Measurements from ENCODE around the gene AIM2. TPM values are rescaled to one million over a fixed set of nuclear protein-coding genes. Genes with fewer than 3 reads are reported as not detected.
A peak's percentile ranks its signal among the peaks of the same experiment; 100 is the strongest.

The AIM2 gene
- total and polyA plus RNA-seq, 9 donors, result 0.11 to 0.49 (median 0.31) TPM; not detected in 2

GRCh38 chr1:159081626-159082025, 5.1 kb upstream of the AIM2 start:
- no peak overlapping the region for H3K4me3 ChIP-seq (ENCODE audit: low read length)
- peak; percentile 59 for DNase-seq
- H3K27me3 ChIP-seq (ENCODE audit: control insufficient read depth, insufficient read depth, low read length), result no peaks in the 10 kb centered on the region
- no peak overlapping the region for H3K27ac ChIP-seq (ENCODE audit: low read length)
- no CpG with 5 or more reads among the region's 1 CpG for WGBS (ENCODE audit: insufficient coverage)
- no peaks in the 10 kb centered on the region for H3K36me3 ChIP-seq (ENCODE audit: control insufficient read depth, insufficient read depth, low read length)
- H3K9me3 ChIP-seq (replicated peaks; ENCODE audit: control insufficient read depth, low read depth, low read length), result no peaks in the 10 kb centered on the region
- no peaks in the 10 kb centered on the region for H3K4me1 ChIP-seq (ENCODE audit: control insufficient read depth, insufficient read depth, low read length)

GRCh38 chr1:159079525-159079924, 3.0 kb upstream of the AIM2 start:
- DNase-seq, result no peak
- Histone ChIP-seq H3K4me3 (ENCODE audit: low read length) (no peak overlapping the region), H3K27me3 (ENCODE audit: control insufficient read depth, insufficient read depth, low read length) (no peaks in the 10 kb centered on the region), H3K36me3 (ENCODE audit: control insufficient read depth, insufficient read depth, low read length) (no peaks in the 10 kb centered on the region), H3K4me1 (ENCODE audit: control insufficient read depth, insufficient read depth, low read length) (no peaks in the 10 kb centered on the region), H3K9me3 (replicated peaks; ENCODE audit: control insufficient read depth, low read depth, low read length) (no peaks in the 10 kb centered on the region), H3K27ac (ENCODE audit: low read length) (no peak overlapping the region)
- no CpG with 5 or more reads among the region's 1 CpG for WGBS (ENCODE audit: insufficient coverage)

- peak overlapping the region; percentile 10 for H3K27ac ChIP-seq (ENCODE audit: low read length)
- H3K36me3 ChIP-seq (ENCODE audit: control insufficient read depth, insufficient read depth, low read length), result no peaks in the 10 kb centered on the region
- DNase-seq, result no peak
- H3K4me3 ChIP-seq (ENCODE audit: low read length), result no peak overlapping the region
- H3K27me3 ChIP-seq (ENCODE audit: control insufficient read depth, insufficient read depth, low read length), result no peaks in the 10 kb centered on the region
- H3K9me3 ChIP-seq (replicated peaks; ENCODE audit: control insufficient read depth, low read depth, low read length), result no peaks in the 10 kb centered on the region
- H3K4me1 ChIP-seq (ENCODE audit: control insufficient read depth, insufficient read depth, low read length), result no peaks in the 10 kb centered on the region
- WGBS (ENCODE audit: insufficient coverage), result 79% methylated on average over 10 of the region's 12 CpGs
These were observed 775 bp upstream of the AIM2 start for GRCh38 chr1:159077120-159077961.

- peak; percentile 57 for DNase-seq
- no peaks in the 10 kb centered on the region for H3K9me3 ChIP-seq (replicated peaks; ENCODE audit: control insufficient read depth, low read depth, low read length)
- no peaks in the 10 kb centered on the region for H3K36me3 ChIP-seq (ENCODE audit: control insufficient read depth, insufficient read depth, low read length)
- H3K27ac ChIP-seq (ENCODE audit: low read length), result no peak overlapping the region
- no peaks in the 10 kb centered on the region for H3K27me3 ChIP-seq (ENCODE audit: control insufficient read depth, insufficient read depth, low read length)
- H3K4me1 ChIP-seq (ENCODE audit: control insufficient read depth, insufficient read depth, low read length), result no peaks in the 10 kb centered on the region
- H3K4me3 ChIP-seq (ENCODE audit: low read length), result no peak overlapping the region
These were observed 4.5 kb downstream of the AIM2 start for GRCh38 chr1:159071970-159072582.

- no peak overlapping the region for H3K27ac ChIP-seq (ENCODE audit: low read length)
- WGBS (ENCODE audit: insufficient coverage), result no CpG with 5 or more reads among the region's 2 CpGs
These were observed 7.7 kb downstream of the AIM2 start for GRCh38 chr1:159068886-159069285.

GRCh38 chr1:159067699-159068621, 8.6 kb downstream of the AIM2 start:
- Histone ChIP-seq H3K4me3 (ENCODE audit: low read length) (no peak overlapping the region), H3K9me3 (replicated peaks; ENCODE audit: control insufficient read depth, low read depth, low read length) (no peaks in the 10 kb centered on the region), H3K4me1 (ENCODE audit: control insufficient read depth, insufficient read depth, low read length) (no peaks in the 10 kb centered on the region), H3K36me3 (ENCODE audit: control insufficient read depth, insufficient read depth, low read length) (no peaks in the 10 kb centered on the region), H3K27me3 (ENCODE audit: control insufficient read depth, insufficient read depth, low read length) (no peaks in the 10 kb centered on the region), H3K27ac (ENCODE audit: low read length) (peak overlapping the region; percentile 59)
- WGBS (ENCODE audit: insufficient coverage), result 50% methylated on average over 4 of the region's 6 CpGs
- peak; percentile 56 for DNase-seq

More at GRCh38 chr1:159068886-159069285, 7.7 kb downstream of the AIM2 start:
- Histone ChIP-seq H3K4me1 (ENCODE audit: control insufficient read depth, insufficient read depth, low read length) (no peaks in the 10 kb centered on the region), H3K36me3 (ENCODE audit: control insufficient read depth, insufficient read depth, low read length) (no peaks in the 10 kb centered on the region), H3K27me3 (ENCODE audit: control insufficient read depth, insufficient read depth, low read length) (no peaks in the 10 kb centered on the region), H3K9me3 (replicated peaks; ENCODE audit: control insufficient read depth, low read depth, low read length) (no peaks in the 10 kb centered on the region), H3K4me3 (ENCODE audit: low read length) (no peak overlapping the region)
- DNase-seq, result no peak

- no peak for DNase-seq
- no peak overlapping the region for H3K4me3 ChIP-seq (ENCODE audit: low read length)
- no CpG with 5 or more reads among the region's 4 CpGs for WGBS (ENCODE audit: insufficient coverage)
- H3K27ac ChIP-seq (ENCODE audit: low read length), result no peak overlapping the region
- no peaks in the 10 kb centered on the region for H3K36me3 ChIP-seq (ENCODE audit: control insufficient read depth, insufficient read depth, low read length)
- no peaks in the 10 kb centered on the region for H3K27me3 ChIP-seq (ENCODE audit: control insufficient read depth, insufficient read depth, low read length)
- H3K9me3 ChIP-seq (replicated peaks; ENCODE audit: control insufficient read depth, low read depth, low read length), result no peaks in the 10 kb centered on the region
- no peaks in the 10 kb centered on the region for H3K4me1 ChIP-seq (ENCODE audit: control insufficient read depth, insufficient read depth, low read length)
These were observed 10.5 kb downstream of the AIM2 start for GRCh38 chr1:159066108-159066507.

- no peaks in the 10 kb centered on the region for H3K4me1 ChIP-seq (ENCODE audit: control insufficient read depth, insufficient read depth, low read length)
These were observed 11.5 kb downstream of the AIM2 start for GRCh38 chr1:159065106-159065505.

GRCh38 chr1:159058751-159059150, 17.8 kb downstream of the AIM2 start:
- H3K4me1 ChIP-seq (ENCODE audit: control insufficient read depth, insufficient read depth, low read length), result peaks cover 4% of the 10 kb centered on the region
- H3K27me3 ChIP-seq (ENCODE audit: control insufficient read depth, insufficient read depth, low read length), result no peaks in the 10 kb centered on the region
- H3K36me3 ChIP-seq (ENCODE audit: control insufficient read depth, insufficient read depth, low read length), result peaks cover 8% of the 10 kb centered on the region
- H3K4me3 ChIP-seq (ENCODE audit: low read length), result no peak overlapping the region
- 78% methylated on average over 4 of the region's 7 CpGs for WGBS (ENCODE audit: insufficient coverage)
- DNase-seq, result no peak
- H3K27ac ChIP-seq (ENCODE audit: low read length), result no peak overlapping the region
- H3K9me3 ChIP-seq (replicated peaks; ENCODE audit: control insufficient read depth, low read depth, low read length), result no peaks in the 10 kb centered on the region

More at GRCh38 chr1:159065106-159065505, 11.5 kb downstream of the AIM2 start:
- no CpG with 5 or more reads among the region's 8 CpGs for WGBS (ENCODE audit: insufficient coverage)
- H3K4me3 ChIP-seq (ENCODE audit: low read length), result no peak overlapping the region
- H3K36me3 ChIP-seq (ENCODE audit: control insufficient read depth, insufficient read depth, low read length), result no peaks in the 10 kb centered on the region
- no peaks in the 10 kb centered on the region for H3K9me3 ChIP-seq (replicated peaks; ENCODE audit: control insufficient read depth, low read depth, low read length)
- no peak for DNase-seq
- H3K27me3 ChIP-seq (ENCODE audit: control insufficient read depth, insufficient read depth, low read length), result no peaks in the 10 kb centered on the region
- H3K27ac ChIP-seq (ENCODE audit: low read length), result no peak overlapping the region

Data from muscle of leg (tissue), 11 donors.